ENCODE results near the gene WNT6. TPM values are rescaled to one million over a fixed set of nuclear protein-coding genes. Genes with fewer than 3 reads are reported as not detected.

Gene WNT6
- total RNA-seq, 2 experiments from 2014 or later = not detected

DNA sequence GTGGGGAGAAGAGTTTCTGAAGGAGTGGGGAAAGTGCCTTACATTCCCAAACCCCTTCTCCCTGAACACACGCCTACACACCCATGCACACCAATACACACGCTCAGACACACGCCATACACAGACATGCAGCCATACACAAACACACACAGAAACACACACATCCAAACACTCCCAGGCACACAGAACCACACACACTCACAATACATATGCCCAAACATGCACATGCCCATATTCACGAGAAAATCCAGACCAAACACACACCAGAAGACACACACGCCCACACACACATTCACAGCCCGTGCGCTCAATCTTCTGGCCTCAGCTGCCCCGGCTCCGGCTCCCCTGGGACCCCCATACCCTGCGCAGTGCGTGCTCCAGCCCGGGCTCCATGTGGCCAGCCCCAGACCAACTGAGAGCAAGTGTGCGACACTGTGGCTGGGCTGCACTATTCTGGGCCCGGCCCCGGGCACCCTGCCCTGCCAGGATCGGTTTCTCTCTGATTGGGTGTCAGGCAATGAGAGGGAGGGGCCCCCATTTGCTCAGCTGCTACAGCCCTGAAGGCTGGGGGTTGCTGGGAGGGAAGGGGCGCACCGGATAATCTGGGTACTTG is 28.1 kb upstream of the WNT6 start, which contains the start of gene PRKAG3:
Gene PRKAG3 (minus strand): TSS at position 426 of the 613 bp plus-strand sequence.
- no peak within 1 kb of the TSS for H3K27ac Mint-ChIP-seq
- H3K36me3 ChIP-seq (ENCODE audit: insufficient read depth, low read length) = no peaks in the 10 kb centered on the region
- no peak within 1 kb of the TSS for H3K4me3 ChIP-seq (ENCODE audit: low read length)
- TF ChIP-seq, protein P1, sequence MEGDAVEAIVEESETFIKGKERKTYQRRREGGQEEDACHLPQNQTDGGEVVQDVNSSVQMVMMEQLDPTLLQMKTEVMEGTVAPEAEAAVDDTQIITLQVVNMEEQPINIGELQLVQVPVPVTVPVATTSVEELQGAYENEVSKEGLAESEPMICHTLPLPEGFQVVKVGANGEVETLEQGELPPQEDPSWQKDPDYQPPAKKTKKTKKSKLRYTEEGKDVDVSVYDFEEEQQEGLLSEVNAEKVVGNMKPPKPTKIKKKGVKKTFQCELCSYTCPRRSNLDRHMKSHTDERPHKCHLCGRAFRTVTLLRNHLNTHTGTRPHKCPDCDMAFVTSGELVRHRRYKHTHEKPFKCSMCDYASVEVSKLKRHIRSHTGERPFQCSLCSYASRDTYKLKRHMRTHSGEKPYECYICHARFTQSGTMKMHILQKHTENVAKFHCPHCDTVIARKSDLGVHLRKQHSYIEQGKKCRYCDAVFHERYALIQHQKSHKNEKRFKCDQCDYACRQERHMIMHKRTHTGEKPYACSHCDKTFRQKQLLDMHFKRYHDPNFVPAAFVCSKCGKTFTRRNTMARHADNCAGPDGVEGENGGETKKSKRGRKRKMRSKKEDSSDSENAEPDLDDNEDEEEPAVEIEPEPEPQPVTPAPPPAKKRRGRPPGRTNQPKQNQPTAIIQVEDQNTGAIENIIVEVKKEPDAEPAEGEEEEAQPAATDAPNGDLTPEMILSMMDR (IDR thresholded peaks at IDR 0.05) = no peak
- H3K4me1 ChIP-seq (ENCODE audit: insufficient read depth, low read length) = no peaks in the 10 kb centered on the region
- peaks cover 0 to 4% of the 10 kb centered on the region in 2 experiments for H3K9me3 ChIP-seq (ENCODE audit: control insufficient read depth in 1 of 2, insufficient read depth in 1 of 2, low read length in 2 of 2)
- no peaks in the 10 kb centered on the region for H3K4me1 Mint-ChIP-seq (ENCODE audit: low read depth)
- no peaks in the 10 kb centered on the region for H3K36me3 Mint-ChIP-seq (ENCODE audit: low read depth)
- peaks cover 9 to 53% of the 10 kb centered on the region in 2 experiments for H3K27me3 ChIP-seq (ENCODE audit: control insufficient read depth in 1 of 2, insufficient read depth in 2 of 2, low read length in 2 of 2)
- DNase-seq = no peak
- ATAC-seq (ENCODE audit: poor library complexity) = no peak
- ChIA-PET CTCF (no interaction called here), POLR2A (no interaction called here)
- intact Hi-C loops (cut with DNase I, micrococcal nuclease) = no loop called here
- H3K27ac ChIP-seq (ENCODE audit: low read depth in 1 of 2, low read length in 2 of 2) = no peak within 1 kb of the TSS
- H3K9me3 Mint-ChIP-seq = no peaks in the 10 kb centered on the region
- peaks cover 50% of the 10 kb centered on the region for H3K27me3 Mint-ChIP-seq
- H3K4me3 Mint-ChIP-seq = no peak within 1 kb of the TSS

DNA sequence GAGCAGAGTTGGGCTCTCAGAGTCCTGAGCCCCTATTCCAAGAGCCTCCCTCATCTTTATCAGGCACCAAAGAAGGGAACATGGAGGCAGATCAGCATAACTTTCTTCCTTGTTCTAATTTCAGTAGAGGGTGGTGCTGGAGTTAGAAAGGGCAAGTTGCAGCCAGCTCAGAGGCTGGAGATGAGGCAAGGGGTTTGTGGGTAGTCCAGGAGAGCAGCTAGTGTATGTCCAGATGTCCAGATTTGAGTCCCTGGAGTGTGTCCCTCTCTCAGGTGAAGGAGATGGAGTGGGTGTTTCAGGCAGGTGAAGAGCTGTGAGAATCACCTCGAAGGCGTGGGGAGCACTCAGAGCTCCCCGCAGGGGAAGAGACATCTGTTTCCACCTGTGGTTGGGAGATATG is 27.5 kb upstream of the WNT6 start:
- TF ChIP-seq, protein P1 (IDR thresholded peaks at IDR 0.05) = no peak
- Histone ChIP-seq H3K27me3 (ENCODE audit: control insufficient read depth in 1 of 2, insufficient read depth in 2 of 2, low read length in 2 of 2) (peaks cover 9 to 53% of the 10 kb centered on the region in 2 experiments), H3K27ac (ENCODE audit: low read depth in 1 of 2, low read length in 2 of 2) (no peak overlapping the region), H3K4me1 (ENCODE audit: insufficient read depth, low read length) (no peaks in the 10 kb centered on the region), H3K9me3 (ENCODE audit: control insufficient read depth in 1 of 2, insufficient read depth in 1 of 2, low read length in 2 of 2) (peaks cover 2 to 4% of the 10 kb centered on the region in 2 experiments), H3K36me3 (ENCODE audit: insufficient read depth, low read length) (no peaks in the 10 kb centered on the region), H3K4me3 (ENCODE audit: low read length) (no peak overlapping the region)
- Mint-ChIP-seq H3K4me1 (ENCODE audit: low read depth) (no peaks in the 10 kb centered on the region), H3K4me3 (no peak overlapping the region), H3K36me3 (ENCODE audit: low read depth) (no peaks in the 10 kb centered on the region), H3K9me3 (no peaks in the 10 kb centered on the region), H3K27me3 (peaks cover 53% of the 10 kb centered on the region), H3K27ac (no peak overlapping the region)
- DNase-seq (no peak), ATAC-seq (ENCODE audit: poor library complexity) (no peak)
- intact Hi-C loops (cut with DNase I, micrococcal nuclease) = no loop called here
- CTCF ChIA-PET = no interaction called here
- POLR2A ChIA-PET = no interaction called here

DNA sequence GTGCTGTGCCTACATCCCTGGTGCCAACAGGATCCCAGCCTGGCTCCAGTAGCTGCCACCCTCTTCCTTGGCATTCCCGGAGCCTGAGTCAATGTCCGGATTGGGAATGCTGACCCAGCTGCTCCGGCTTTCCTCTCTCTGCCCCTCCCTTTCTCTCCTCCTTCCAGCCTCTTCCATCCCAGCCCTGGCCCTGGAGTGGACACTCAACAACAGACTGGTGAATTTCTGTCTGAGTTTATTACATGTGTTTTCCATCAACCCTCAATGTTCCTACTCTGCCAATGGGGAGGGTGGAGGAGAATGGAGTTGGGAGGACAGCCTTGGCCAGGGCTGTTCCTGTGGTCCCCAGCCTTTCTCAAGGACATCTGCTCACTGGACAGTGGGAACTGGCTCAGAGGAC is 27.1 kb upstream of the WNT6 start:
- no peak for DNase-seq
- no peak overlapping the region for H3K4me3 Mint-ChIP-seq
- no peaks in the 10 kb centered on the region for H3K36me3 Mint-ChIP-seq (ENCODE audit: low read depth)
- POLR2A ChIA-PET = no interaction called here
- Histone ChIP-seq H3K27me3 (ENCODE audit: control insufficient read depth in 1 of 2, insufficient read depth in 2 of 2, low read length in 2 of 2) (peaks cover 9 to 53% of the 10 kb centered on the region in 2 experiments), H3K9me3 (ENCODE audit: control insufficient read depth in 1 of 2, insufficient read depth in 1 of 2, low read length in 2 of 2) (peaks cover 4 to 7% of the 10 kb centered on the region in 2 experiments), H3K4me3 (ENCODE audit: low read length) (no peak overlapping the region), H3K36me3 (ENCODE audit: insufficient read depth, low read length) (no peaks in the 10 kb centered on the region), H3K4me1 (ENCODE audit: insufficient read depth, low read length) (no peaks in the 10 kb centered on the region), H3K27ac (ENCODE audit: low read depth in 1 of 2, low read length in 2 of 2) (no peak overlapping the region)
- peaks cover 54% of the 10 kb centered on the region for H3K27me3 Mint-ChIP-seq
- intact Hi-C loops (cut with DNase I, micrococcal nuclease) = no loop called here
- H3K9me3 Mint-ChIP-seq = peaks cover 1% of the 10 kb centered on the region
- TF ChIP-seq, protein P1 (IDR thresholded peaks at IDR 0.05) = no peak
- no peak for ATAC-seq (ENCODE audit: poor library complexity)
- CTCF ChIA-PET = no interaction called here
- no peak overlapping the region for H3K27ac Mint-ChIP-seq
- H3K4me1 Mint-ChIP-seq (ENCODE audit: low read depth) = no peaks in the 10 kb centered on the region
